ENCODE measurements around the gene VIT.

DNA sequence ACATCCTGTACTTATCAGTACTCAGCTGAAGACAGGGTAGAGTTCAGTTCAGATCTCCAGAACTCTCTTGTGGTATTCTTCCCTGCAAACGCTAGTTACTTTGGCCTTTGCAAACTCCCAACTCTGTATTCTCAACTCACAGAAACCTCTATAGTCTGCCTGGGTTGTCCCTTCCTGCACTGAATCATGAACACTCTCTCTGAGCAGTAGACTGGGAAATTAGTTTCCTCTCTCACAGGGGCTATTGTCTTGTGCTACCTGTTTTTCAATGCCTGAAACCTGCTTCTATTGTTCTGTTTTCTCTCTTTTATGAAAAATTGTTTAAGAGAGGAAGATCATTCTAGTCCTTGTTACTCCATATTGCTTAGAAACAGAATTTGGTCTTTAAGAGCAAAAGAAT is 134.7 kb downstream of the VIT start:
- TF ChIP-seq, protein P1, sequence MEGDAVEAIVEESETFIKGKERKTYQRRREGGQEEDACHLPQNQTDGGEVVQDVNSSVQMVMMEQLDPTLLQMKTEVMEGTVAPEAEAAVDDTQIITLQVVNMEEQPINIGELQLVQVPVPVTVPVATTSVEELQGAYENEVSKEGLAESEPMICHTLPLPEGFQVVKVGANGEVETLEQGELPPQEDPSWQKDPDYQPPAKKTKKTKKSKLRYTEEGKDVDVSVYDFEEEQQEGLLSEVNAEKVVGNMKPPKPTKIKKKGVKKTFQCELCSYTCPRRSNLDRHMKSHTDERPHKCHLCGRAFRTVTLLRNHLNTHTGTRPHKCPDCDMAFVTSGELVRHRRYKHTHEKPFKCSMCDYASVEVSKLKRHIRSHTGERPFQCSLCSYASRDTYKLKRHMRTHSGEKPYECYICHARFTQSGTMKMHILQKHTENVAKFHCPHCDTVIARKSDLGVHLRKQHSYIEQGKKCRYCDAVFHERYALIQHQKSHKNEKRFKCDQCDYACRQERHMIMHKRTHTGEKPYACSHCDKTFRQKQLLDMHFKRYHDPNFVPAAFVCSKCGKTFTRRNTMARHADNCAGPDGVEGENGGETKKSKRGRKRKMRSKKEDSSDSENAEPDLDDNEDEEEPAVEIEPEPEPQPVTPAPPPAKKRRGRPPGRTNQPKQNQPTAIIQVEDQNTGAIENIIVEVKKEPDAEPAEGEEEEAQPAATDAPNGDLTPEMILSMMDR (IDR thresholded peaks at IDR 0.05) = no peak
- no peak for TF ChIP-seq POLR2A (IDR thresholded peaks at IDR 0.05)
